Esophagus squamous epithelium (tissue), 5 donors: ENCODE results near the gene TNFSF8. TPM values are rescaled to one million over a fixed set of nuclear protein-coding genes. Genes with fewer than 3 reads are reported as not detected.

Experiments
- DNase-seq: peaks from one replicate; lab custom pipeline; 2025; lab: John Stamatoyannopoulos, UW
- H3K27ac ChIP-seq, 4 donors: fragments of 200-600 bp; sonication (generic); one replicate each; pipeline ENCODE4 v1.5.1; 2016 to 2019; ENCODE audit warnings: mild to moderate bottlenecking in 1 of 4
- H3K27me3 ChIP-seq, 4 donors: fragments of 200-600 bp; sonication (generic); 1 replicate in 3 of 4; 2 replicates in 1 of 4; pipeline versions ENCODE4 v1.5.1 to v1.6.0; 2017 to 2021; ENCODE audit warnings: antibody characterized with exemption in 1 of 4
- H3K36me3 ChIP-seq, 3 donors: fragments of 200-600 bp; sonication (generic); one replicate each; pipeline ENCODE4 v1.5.1; 2016 to 2019
- H3K4me1 ChIP-seq, 3 donors: fragments of 200-600 bp; sonication (generic); one replicate each; pipeline ENCODE4 v1.5.1; 2017 to 2019
- H3K4me3 ChIP-seq, 4 donors: fragments of 200-600 bp; sonication (generic); 1 replicate in 3 of 4; 2 replicates in 1 of 4; pipeline ENCODE4 v1.5.1; 2016 to 2019; ENCODE audit warnings: mild to moderate bottlenecking in 2 of 4, moderate library complexity in 1 of 4
- H3K9me3 ChIP-seq, 3 donors: fragments of 200-600 bp; sonication (generic); one replicate each; pipeline ENCODE4 v1.5.1; 2016 to 2019
- POLR2A ChIP-seq, 4 donors: fragments of 450-650 bp; IDR thresholded peaks; one replicate each; pipeline ENCODE4 v1.6.1; 2017; ENCODE audit warnings: antibody characterized with exemption in 4 of 4, mild to moderate bottlenecking in 4 of 4, moderate library complexity in 3 of 4
- WGBS, 2 donors: methylation state at CpG; one replicate each; pipeline ENCODE4 v1.1.5; 2018; 5-methylcytosine and 5-hydroxymethylcytosine counted together
- intact Hi-C: fragments of 100-400 bp; cut with DNase I; formaldehyde crosslinking; loops from one replicate; pipeline ENCODE4 v1.15.0; 2022
- total RNA-seq, 4 donors: library from RNA; depleted of rRNA; stranded (reverse); fragments of >200 nt; gene quantifications; one replicate each; pipeline ENCODE4 v1.1.0, GENCODE V29; 2016
- TF ChIP-seq, protein P1 (sequence below), 6 experiments: fragments of 450-650 bp in 4 of 6; fragments of 200-600 bp in 2 of 6; sonication (generic) in 2 of 6; IDR thresholded peaks; one replicate each; pipeline ENCODE4 v1.5.1; 2016 to 2019; ENCODE audit warnings: antibody characterized with exemption in 6 of 6, mild to moderate bottlenecking in 4 of 6, moderate library complexity in 4 of 6
- donor health status: DM: yes; HTN: yes; CAD: no.

TNFSF8 gene
- total RNA-seq, 4 donors from 2014 or later = 0.21 to 6.5 (median 0.41) TPM

GRCh38 chr9:114937516-114937915 lies 7.1 kb upstream of the TNFSF8 start:
- Histone ChIP-seq H3K27me3 (peaks cover 0 to 5% (median 0%) of the 10 kb centered on the region in 4 donors), H3K4me3 (no peak overlapping the region), H3K9me3 (no peaks in the 10 kb centered on the region), H3K36me3 (no peaks in the 10 kb centered on the region), H3K27ac (no peak overlapping the region), H3K4me1 (no peaks in the 10 kb centered on the region)
- no peak for DNase-seq
- TF ChIP-seq, protein P1, sequence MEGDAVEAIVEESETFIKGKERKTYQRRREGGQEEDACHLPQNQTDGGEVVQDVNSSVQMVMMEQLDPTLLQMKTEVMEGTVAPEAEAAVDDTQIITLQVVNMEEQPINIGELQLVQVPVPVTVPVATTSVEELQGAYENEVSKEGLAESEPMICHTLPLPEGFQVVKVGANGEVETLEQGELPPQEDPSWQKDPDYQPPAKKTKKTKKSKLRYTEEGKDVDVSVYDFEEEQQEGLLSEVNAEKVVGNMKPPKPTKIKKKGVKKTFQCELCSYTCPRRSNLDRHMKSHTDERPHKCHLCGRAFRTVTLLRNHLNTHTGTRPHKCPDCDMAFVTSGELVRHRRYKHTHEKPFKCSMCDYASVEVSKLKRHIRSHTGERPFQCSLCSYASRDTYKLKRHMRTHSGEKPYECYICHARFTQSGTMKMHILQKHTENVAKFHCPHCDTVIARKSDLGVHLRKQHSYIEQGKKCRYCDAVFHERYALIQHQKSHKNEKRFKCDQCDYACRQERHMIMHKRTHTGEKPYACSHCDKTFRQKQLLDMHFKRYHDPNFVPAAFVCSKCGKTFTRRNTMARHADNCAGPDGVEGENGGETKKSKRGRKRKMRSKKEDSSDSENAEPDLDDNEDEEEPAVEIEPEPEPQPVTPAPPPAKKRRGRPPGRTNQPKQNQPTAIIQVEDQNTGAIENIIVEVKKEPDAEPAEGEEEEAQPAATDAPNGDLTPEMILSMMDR (IDR thresholded peaks at IDR 0.05) = no peak
- no peak for TF ChIP-seq POLR2A (IDR thresholded peaks at IDR 0.05)
- intact Hi-C loops = no loop called here
- WGBS, 2 donors = 79 to 83% methylated on average over 3 of the region's 3 CpGs

- TF ChIP-seq, protein P1 (IDR thresholded peaks at IDR 0.05) = no peak
- no peak for TF ChIP-seq POLR2A (IDR thresholded peaks at IDR 0.05)
- Histone ChIP-seq H3K27ac (no peak overlapping the region), H3K9me3 (no peaks in the 10 kb centered on the region), H3K36me3 (no peaks in the 10 kb centered on the region), H3K4me1 (no peaks in the 10 kb centered on the region), H3K27me3 (peaks cover 0 to 5% (median 0%) of the 10 kb centered on the region in 4 donors), H3K4me3 (no peak overlapping the region)
- DNase-seq = no peak
- intact Hi-C loops = no loop called here
- WGBS, 2 donors = 86 to 96% methylated on average over 1 of the region's 1 CpG
Observed at GRCh38 chr9:114936581-114936980, 6.2 kb upstream of the TNFSF8 start.

GRCh38 chr9:114935119-114935518 lies 4.7 kb upstream of the TNFSF8 start:
- TF ChIP-seq, protein P1 (IDR thresholded peaks at IDR 0.05) = no peak
- no peak for TF ChIP-seq POLR2A (IDR thresholded peaks at IDR 0.05)
- peaks cover 0 to 12% (median 0%) of the 10 kb centered on the region in 4 donors for H3K27me3 ChIP-seq
- H3K27ac ChIP-seq = no peak overlapping the region
- H3K4me1 ChIP-seq = no peaks in the 10 kb centered on the region
- H3K9me3 ChIP-seq = no peaks in the 10 kb centered on the region
- 68 to 69% methylated on average over 3 of the region's 3 CpGs for WGBS, 2 donors
- intact Hi-C loops = no loop called here
- H3K4me3 ChIP-seq = no peak overlapping the region
- no peaks in the 10 kb centered on the region for H3K36me3 ChIP-seq
- no peak for DNase-seq

GRCh38 chr9:114932502-114932901 lies 2.1 kb upstream of the TNFSF8 start:
- Histone ChIP-seq H3K27me3 (peaks cover 0 to 15% (median 0%) of the 10 kb centered on the region in 4 donors), H3K9me3 (no peaks in the 10 kb centered on the region), H3K36me3 (no peaks in the 10 kb centered on the region), H3K4me3 (no peak overlapping the region), H3K4me1 (no peaks in the 10 kb centered on the region), H3K27ac (no peak overlapping the region)
- DNase-seq = no peak
- intact Hi-C loops = no loop called here
- 68 to 72% methylated on average over 3 of the region's 3 CpGs for WGBS, 2 donors
- no peak for TF ChIP-seq POLR2A (IDR thresholded peaks at IDR 0.05)
- TF ChIP-seq, protein P1 (IDR thresholded peaks at IDR 0.05) = no peak

DNA sequence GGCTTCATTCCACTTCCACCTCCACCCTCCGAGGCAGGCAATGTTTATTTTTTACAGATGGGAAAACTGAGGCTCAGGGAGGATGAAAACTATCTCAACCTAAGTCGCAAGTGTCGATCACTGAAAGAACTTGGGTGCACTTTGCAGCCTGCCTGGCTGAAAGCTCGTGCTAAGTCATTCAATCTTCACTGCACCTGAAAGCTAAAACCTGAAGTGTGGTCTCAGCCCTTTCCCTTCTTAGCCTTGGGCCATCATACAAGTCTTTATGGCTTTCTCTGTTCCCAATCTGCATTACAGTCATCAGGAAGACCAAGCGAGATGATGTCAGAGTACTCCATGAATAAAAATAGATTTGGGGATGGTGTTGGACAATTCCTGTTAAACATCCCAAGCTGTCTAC lies 1.0 kb upstream of the TNFSF8 start:
- TF ChIP-seq, protein P1 (IDR thresholded peaks at IDR 0.05) = no peak
- TF ChIP-seq POLR2A (IDR thresholded peaks at IDR 0.05) = no peak
- H3K9me3 ChIP-seq = no peaks in the 10 kb centered on the region
- intact Hi-C loops = no loop called here
- no peaks in the 10 kb centered on the region for H3K4me1 ChIP-seq
- no peak overlapping the region for H3K27ac ChIP-seq
- peaks cover 0 to 15% (median 0%) of the 10 kb centered on the region in 4 donors for H3K27me3 ChIP-seq
- DNase-seq = no peak
- WGBS, 2 donors = 84 to 92% methylated on average over 5 of the region's 5 CpGs
- H3K36me3 ChIP-seq = no peaks in the 10 kb centered on the region
- no peak overlapping the region for H3K4me3 ChIP-seq
